Thyroid gland (tissue), 4 donors: ENCODE measurements around the gene SEMA5A.

ENCODE experiments used
- CTCF ChIP-seq, 6 experiments: fragments of 200-600 bp in 3 of 6; fragments of 450-650 bp in 3 of 6; sonication (generic) in 3 of 6; IDR thresholded peaks; one replicate each; pipeline ENCODE4 v1.5.1; 2016 to 2019; ENCODE audit warnings: antibody characterized with exemption in 6 of 6, mild to moderate bottlenecking in 2 of 6, inconsistent platforms in 1 of 6, moderate library complexity in 1 of 6
- POLR2A ChIP-seq, 2 donors: fragments of 450-650 bp; IDR thresholded peaks; one replicate each; pipeline ENCODE4 v1.6.1; 2017; ENCODE audit warnings: antibody characterized with exemption in 2 of 2, mild to moderate bottlenecking in 2 of 2, moderate library complexity in 1 of 2

- no peak for TF ChIP-seq CTCF (IDR thresholded peaks at IDR 0.05)
- no peak for TF ChIP-seq POLR2A (IDR thresholded peaks at IDR 0.05)
Observed at GRCh38 chr5:9483243-9483642, 62.6 kb downstream of the SEMA5A start.
